ENCODE measurements around the gene PCED1B.

DNA sequence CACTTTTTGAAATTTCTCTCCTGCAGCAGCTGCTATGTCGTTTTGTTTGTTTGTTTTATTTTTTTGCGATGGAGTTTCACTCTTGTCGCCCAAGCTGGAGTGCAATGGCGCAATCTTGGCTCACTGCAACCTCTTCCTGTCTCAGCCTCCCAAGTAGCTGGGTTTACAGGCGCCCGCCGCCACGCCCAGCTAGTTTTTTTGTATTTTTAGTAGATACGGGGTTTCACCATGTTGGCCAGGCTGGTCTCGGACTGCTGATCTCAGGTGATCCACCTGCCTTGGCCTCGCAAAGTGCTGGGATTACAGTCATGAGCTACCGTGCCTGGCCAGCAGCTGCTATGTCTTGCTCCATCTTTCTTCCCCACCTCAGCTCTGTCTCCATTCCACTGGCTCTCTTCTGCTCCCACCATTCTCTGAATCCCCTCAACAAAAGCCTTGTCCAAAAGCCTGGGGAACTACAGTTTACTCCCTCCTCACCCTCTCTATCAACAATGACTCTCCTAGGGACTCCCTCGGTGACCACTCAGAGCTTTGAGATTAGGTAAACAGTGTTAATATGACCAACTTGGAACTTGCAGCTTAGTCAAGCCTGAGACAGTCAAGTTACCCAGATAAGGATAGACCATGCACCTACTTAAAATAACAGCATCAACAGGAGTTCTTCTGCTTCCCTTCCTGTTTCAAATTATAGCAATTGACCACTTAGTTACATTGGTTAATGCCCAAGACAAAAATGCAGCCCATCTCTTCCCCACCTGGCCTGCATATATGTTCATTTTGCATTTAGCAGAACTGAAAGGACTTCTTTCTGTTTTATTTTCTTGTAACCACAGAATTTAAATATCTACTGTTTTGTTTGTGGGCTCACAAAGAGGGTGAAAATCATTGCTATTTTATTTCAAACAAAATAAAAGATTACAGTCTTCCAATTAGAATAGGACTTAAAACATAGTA, 189.4 kb downstream of the PCED1B start:
- no peak for TF ChIP-seq POLR2A (IDR thresholded peaks at IDR 0.05)
- TF ChIP-seq, protein P1, sequence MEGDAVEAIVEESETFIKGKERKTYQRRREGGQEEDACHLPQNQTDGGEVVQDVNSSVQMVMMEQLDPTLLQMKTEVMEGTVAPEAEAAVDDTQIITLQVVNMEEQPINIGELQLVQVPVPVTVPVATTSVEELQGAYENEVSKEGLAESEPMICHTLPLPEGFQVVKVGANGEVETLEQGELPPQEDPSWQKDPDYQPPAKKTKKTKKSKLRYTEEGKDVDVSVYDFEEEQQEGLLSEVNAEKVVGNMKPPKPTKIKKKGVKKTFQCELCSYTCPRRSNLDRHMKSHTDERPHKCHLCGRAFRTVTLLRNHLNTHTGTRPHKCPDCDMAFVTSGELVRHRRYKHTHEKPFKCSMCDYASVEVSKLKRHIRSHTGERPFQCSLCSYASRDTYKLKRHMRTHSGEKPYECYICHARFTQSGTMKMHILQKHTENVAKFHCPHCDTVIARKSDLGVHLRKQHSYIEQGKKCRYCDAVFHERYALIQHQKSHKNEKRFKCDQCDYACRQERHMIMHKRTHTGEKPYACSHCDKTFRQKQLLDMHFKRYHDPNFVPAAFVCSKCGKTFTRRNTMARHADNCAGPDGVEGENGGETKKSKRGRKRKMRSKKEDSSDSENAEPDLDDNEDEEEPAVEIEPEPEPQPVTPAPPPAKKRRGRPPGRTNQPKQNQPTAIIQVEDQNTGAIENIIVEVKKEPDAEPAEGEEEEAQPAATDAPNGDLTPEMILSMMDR (IDR thresholded peaks at IDR 0.05): no peak
